Measurements from ENCODE around the gene PNISR.
"Not testable (repeated sequence)": the region's sequence is repeated elsewhere in the genome, so short reads cannot be mapped to it uniquely, and the experiment has no call there.

The PNISR gene

DNA sequence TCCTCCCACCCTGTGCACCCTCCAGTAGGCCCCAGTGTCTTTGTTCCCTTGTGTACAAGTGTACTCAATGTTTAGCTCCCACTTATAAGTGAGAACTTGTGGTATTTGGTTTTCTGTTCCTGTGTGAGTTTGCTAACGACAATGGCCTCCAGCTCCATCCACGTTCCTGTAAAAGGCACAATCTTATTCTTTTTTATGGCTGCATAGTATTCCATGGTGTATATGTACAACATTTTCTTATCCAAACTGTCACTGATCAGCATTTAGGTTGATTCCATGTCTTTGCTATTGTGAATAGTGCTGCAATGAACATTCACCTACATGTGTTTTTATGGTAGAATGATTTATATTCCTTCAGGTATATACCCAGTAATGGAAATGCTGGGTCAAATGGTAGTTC, 34.0 kb upstream of the PNISR start:
- not testable (repeated sequence) for H3K79me1 ChIP-seq (replicated peaks; ENCODE audit: low read length, poor library complexity, severe bottlenecking); H3K14ac ChIP-seq (ENCODE audit: low read length in 2 of 2); H3K23ac ChIP-seq (ENCODE audit: low read length in 2 of 2); H3K27ac ChIP-seq (ENCODE audit: low read length, poor library complexity, severe bottlenecking); H2AK5ac ChIP-seq (ENCODE audit: low read length, severe bottlenecking); H4K8ac ChIP-seq (ENCODE audit: low read length); H2BK15ac ChIP-seq (ENCODE audit: low read depth, poor library complexity, severe bottlenecking); H3K9me3 ChIP-seq (ENCODE audit: control insufficient read depth, low read length); H3K4me2 ChIP-seq (ENCODE audit: low read length, poor library complexity, severe bottlenecking); H2BK120ac ChIP-seq (ENCODE audit: low read depth, low read length); H4K91ac ChIP-seq (ENCODE audit: low read length); H2BK5ac ChIP-seq (ENCODE audit: low read depth, low read length, poor library complexity, severe bottlenecking); H3K4ac ChIP-seq (ENCODE audit: low read depth in 1 of 2, low read length in 2 of 2); H3K4me1 ChIP-seq (ENCODE audit: control insufficient read depth, insufficient read depth, low read depth, low read length); H3K4me3 ChIP-seq (ENCODE audit: insufficient read depth in 1 of 2, low read depth in 1 of 2, low read length in 2 of 2); H3K27me3 ChIP-seq (ENCODE audit: control insufficient read depth in 1 of 2, insufficient read depth in 1 of 2, low read length in 2 of 2); H2AFZ ChIP-seq (ENCODE audit: low read depth, low read length); DNase-seq; H3K9ac ChIP-seq (ENCODE audit: low read length); H2BK12ac ChIP-seq (ENCODE audit: low read length in 2 of 2); H3K18ac ChIP-seq (ENCODE audit: low read depth in 1 of 2, low read length in 2 of 2)
- H3K36me3 ChIP-seq (ENCODE audit: control insufficient read depth in 1 of 2, insufficient read depth in 2 of 2, low read depth in 1 of 2, low read length in 2 of 2): peaks cover 0 to 27% of the 10 kb centered on the region in 2 experiments
- WGBS: 100% methylated on average over 2 of the region's 2 CpGs

DNA sequence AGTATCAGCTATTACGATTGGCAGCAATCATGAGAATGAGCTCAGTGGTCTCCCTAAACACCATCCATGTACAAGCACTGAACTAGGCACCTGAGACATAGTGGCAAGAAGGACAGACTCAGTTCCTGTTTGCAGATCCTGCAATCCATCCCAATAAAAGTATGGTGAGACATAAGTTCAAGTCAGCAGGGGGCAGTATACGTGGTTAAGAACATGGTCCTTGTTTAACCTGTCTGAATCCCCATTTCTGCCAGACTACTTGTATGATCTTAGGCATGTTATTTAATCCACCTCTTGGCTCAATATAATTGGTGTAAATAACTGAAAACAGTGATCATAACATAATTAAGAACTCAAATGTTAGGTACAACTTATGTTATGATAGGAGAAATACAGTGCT, 33.2 kb upstream of the PNISR start:
- Histone ChIP-seq H2AFZ (ENCODE audit: low read depth, low read length) (no peak overlapping the region), H3K4me3 (ENCODE audit: insufficient read depth in 1 of 2, low read depth in 1 of 2, low read length in 2 of 2) (no peak overlapping the region), H3K9ac (ENCODE audit: low read length) (no peak overlapping the region), H4K91ac (ENCODE audit: low read length) (no peak overlapping the region), H3K4me2 (ENCODE audit: low read length, poor library complexity, severe bottlenecking) (no peak overlapping the region), H3K9me3 (ENCODE audit: control insufficient read depth, low read length) (no peaks in the 10 kb centered on the region), H3K79me1 (replicated peaks; ENCODE audit: low read length, poor library complexity, severe bottlenecking) (no peaks in the 10 kb centered on the region), H2BK5ac (ENCODE audit: low read depth, low read length, poor library complexity, severe bottlenecking) (no peak overlapping the region), H2BK15ac (ENCODE audit: low read depth, poor library complexity, severe bottlenecking) (no peak overlapping the region), H3K18ac (ENCODE audit: low read depth in 1 of 2, low read length in 2 of 2) (no peak overlapping the region), H2AK5ac (ENCODE audit: low read length, severe bottlenecking) (no peak overlapping the region), H3K14ac (ENCODE audit: low read length in 2 of 2) (no peak overlapping the region), H3K27ac (ENCODE audit: low read length, poor library complexity, severe bottlenecking) (no peak overlapping the region), H3K4me1 (ENCODE audit: control insufficient read depth, insufficient read depth, low read depth, low read length) (no peaks in the 10 kb centered on the region), H3K36me3 (ENCODE audit: control insufficient read depth in 1 of 2, insufficient read depth in 2 of 2, low read depth in 1 of 2, low read length in 2 of 2) (peaks cover 0 to 25% of the 10 kb centered on the region in 2 experiments), H3K27me3 (ENCODE audit: control insufficient read depth in 1 of 2, insufficient read depth in 1 of 2, low read length in 2 of 2) (no peaks in the 10 kb centered on the region), H2BK12ac (ENCODE audit: low read length in 2 of 2) (no peak overlapping the region), H3K4ac (ENCODE audit: low read depth in 1 of 2, low read length in 2 of 2) (no peak overlapping the region), H3K23ac (ENCODE audit: low read length in 2 of 2) (no peak overlapping the region), H2BK120ac (ENCODE audit: low read depth, low read length) (no peak overlapping the region), H4K8ac (ENCODE audit: low read length) (no peak overlapping the region)
- peak; percentile 31 for DNase-seq
- 90% methylated on average over 2 of the region's 2 CpGs for WGBS

DNA sequence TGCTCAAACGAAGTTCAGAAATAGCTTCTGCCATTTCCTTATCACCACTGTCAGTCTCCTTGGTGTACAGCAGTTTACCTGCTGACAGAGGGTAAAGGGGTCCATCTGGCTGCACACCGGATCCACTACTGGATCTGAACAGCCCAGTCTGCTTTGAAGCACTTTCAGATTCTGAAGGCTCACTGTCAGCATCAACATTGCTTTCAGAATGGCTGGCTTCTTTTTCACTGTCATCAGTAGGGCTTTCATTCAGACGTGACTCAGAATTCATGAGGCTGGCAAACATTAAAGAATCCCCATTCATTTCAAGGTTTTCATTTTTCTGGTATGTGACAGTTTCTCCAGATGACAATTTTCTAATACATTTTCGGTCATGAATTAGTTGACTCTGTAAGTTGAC, 21.0 kb upstream of the PNISR start:
- WGBS: over 99% methylated on average over 3 of the region's 4 CpGs
- Histone ChIP-seq H2BK120ac (ENCODE audit: low read depth, low read length) (no peak overlapping the region), H2BK5ac (ENCODE audit: low read depth, low read length, poor library complexity, severe bottlenecking) (no peak overlapping the region)

DNA sequence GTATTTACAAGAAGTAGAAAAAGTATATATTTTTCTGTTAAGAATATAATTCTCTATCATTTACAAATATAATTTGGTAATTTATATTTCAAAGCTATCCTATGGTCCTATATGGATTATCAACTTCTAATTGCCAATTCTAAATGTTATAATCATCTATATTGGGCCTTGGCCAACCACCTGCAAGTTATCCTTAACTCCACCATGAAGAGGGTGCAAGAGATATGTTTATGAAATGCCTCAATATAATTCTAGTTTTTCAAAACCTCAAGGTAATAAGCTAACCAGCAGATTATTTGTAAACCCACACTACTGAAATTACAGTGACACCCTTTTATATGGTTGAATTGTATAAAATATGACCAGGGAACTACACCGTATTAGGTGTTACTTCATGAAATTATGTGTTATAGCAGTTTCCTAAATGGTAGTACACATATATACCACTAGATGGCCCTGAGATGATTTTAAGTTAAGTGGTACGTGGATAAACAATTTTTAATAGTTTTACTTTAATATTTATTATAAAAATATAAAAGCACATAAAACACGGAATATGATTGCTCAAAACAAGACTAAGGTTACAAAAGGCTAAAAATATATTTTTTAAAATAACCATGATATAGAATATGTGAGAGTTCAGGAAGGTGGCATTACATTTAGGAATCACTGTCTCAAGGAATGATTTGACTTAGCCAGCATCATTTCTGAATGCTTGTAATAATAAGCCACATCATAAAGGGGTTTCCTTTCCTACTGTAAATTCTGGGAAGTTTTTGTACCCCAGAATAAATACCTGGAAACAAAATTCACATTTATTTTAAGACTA, 9.8 kb upstream of the PNISR start:
- Histone ChIP-seq H4K8ac (ENCODE audit: low read length) (no peak overlapping the region), H3K36me3 (ENCODE audit: control insufficient read depth in 1 of 2, insufficient read depth in 2 of 2, low read depth in 1 of 2, low read length in 2 of 2) (peaks cover 3 to 62% of the 10 kb centered on the region in 2 experiments), H3K9me3 (ENCODE audit: control insufficient read depth, low read length) (no peaks in the 10 kb centered on the region), H3K79me1 (replicated peaks; ENCODE audit: low read length, poor library complexity, severe bottlenecking) (peaks cover 8% of the 10 kb centered on the region), H3K4ac (ENCODE audit: low read depth in 1 of 2, low read length in 2 of 2) (no peak overlapping the region), H3K4me2 (ENCODE audit: low read length, poor library complexity, severe bottlenecking) (no peak overlapping the region), H2AFZ (ENCODE audit: low read depth, low read length) (no peak overlapping the region), H2BK15ac (ENCODE audit: low read depth, poor library complexity, severe bottlenecking) (no peak overlapping the region), H3K9ac (ENCODE audit: low read length) (peak overlapping the region; percentile 31), H3K27me3 (ENCODE audit: control insufficient read depth in 1 of 2, insufficient read depth in 1 of 2, low read length in 2 of 2) (no peaks in the 10 kb centered on the region), H2BK120ac (ENCODE audit: low read depth, low read length) (no peak overlapping the region), H2BK12ac (ENCODE audit: low read length in 2 of 2) (no peak overlapping the region), H3K18ac (ENCODE audit: low read depth in 1 of 2, low read length in 2 of 2) (no peak overlapping the region), H3K27ac (ENCODE audit: low read length, poor library complexity, severe bottlenecking) (no peak overlapping the region), H3K4me1 (ENCODE audit: control insufficient read depth, insufficient read depth, low read depth, low read length) (peaks cover 2% of the 10 kb centered on the region), H4K91ac (ENCODE audit: low read length) (no peak overlapping the region), H3K4me3 (ENCODE audit: insufficient read depth in 1 of 2, low read depth in 1 of 2, low read length in 2 of 2) (no peak overlapping the region), H3K14ac (ENCODE audit: low read length in 2 of 2) (no peak overlapping the region), H2AK5ac (ENCODE audit: low read length, severe bottlenecking) (no peak overlapping the region), H3K23ac (ENCODE audit: low read length in 2 of 2) (no peak overlapping the region), H2BK5ac (ENCODE audit: low read depth, low read length, poor library complexity, severe bottlenecking) (no peak overlapping the region)
- peak; percentile 52 for DNase-seq
- no CpG with 5 or more reads among the region's 3 CpGs for WGBS

More for the DNA sequence above, 21.0 kb upstream of the PNISR start:
- Histone ChIP-seq H2AFZ (ENCODE audit: low read depth, low read length) (no peak overlapping the region), H3K14ac (ENCODE audit: low read length in 2 of 2) (no peak overlapping the region), H3K23ac (ENCODE audit: low read length in 2 of 2) (no peak overlapping the region), H3K4ac (ENCODE audit: low read depth in 1 of 2, low read length in 2 of 2) (no peak overlapping the region), H3K4me1 (ENCODE audit: control insufficient read depth, insufficient read depth, low read depth, low read length) (peaks cover 2% of the 10 kb centered on the region), H3K18ac (ENCODE audit: low read depth in 1 of 2, low read length in 2 of 2) (no peak overlapping the region), H3K9ac (ENCODE audit: low read length) (no peak overlapping the region), H2AK5ac (ENCODE audit: low read length, severe bottlenecking) (no peak overlapping the region), H4K8ac (ENCODE audit: low read length) (no peak overlapping the region), H4K91ac (ENCODE audit: low read length) (no peak overlapping the region), H2BK15ac (ENCODE audit: low read depth, poor library complexity, severe bottlenecking) (no peak overlapping the region), H3K36me3 (ENCODE audit: control insufficient read depth in 1 of 2, insufficient read depth in 2 of 2, low read depth in 1 of 2, low read length in 2 of 2) (peaks cover 10 to 38% of the 10 kb centered on the region in 2 experiments), H3K27ac (ENCODE audit: low read length, poor library complexity, severe bottlenecking) (no peak overlapping the region), H3K4me2 (ENCODE audit: low read length, poor library complexity, severe bottlenecking) (no peak overlapping the region), H3K4me3 (ENCODE audit: insufficient read depth in 1 of 2, low read depth in 1 of 2, low read length in 2 of 2) (no peak overlapping the region), H3K9me3 (ENCODE audit: control insufficient read depth, low read length) (no peaks in the 10 kb centered on the region), H3K79me1 (replicated peaks; ENCODE audit: low read length, poor library complexity, severe bottlenecking) (peaks cover 7% of the 10 kb centered on the region), H3K27me3 (ENCODE audit: control insufficient read depth in 1 of 2, insufficient read depth in 1 of 2, low read length in 2 of 2) (no peaks in the 10 kb centered on the region), H2BK12ac (ENCODE audit: low read length in 2 of 2) (no peak overlapping the region)
- DNase-seq: no peak
